HG03442 (cell line): ENCODE results near the gene ZBED2.

ENCODE experiments used
- ATAC-seq: cut with Tn5 transposase; IDR thresholded peaks from one replicate; pipeline ENCODE4 v1.9.1; 2021; ENCODE audit warnings: mild to moderate bottlenecking, moderate library complexity; ENCODE audit not compliant: unreplicated experiment

The ZBED2 gene

GRCh38 chr3:111604119-111604518 is 9.0 kb upstream of the ZBED2 start:
- ATAC-seq, result peak; percentile 16

GRCh38 chr3:111603679-111604078 is 8.5 kb upstream of the ZBED2 start:
- ATAC-seq, result peak; percentile 45

- ATAC-seq, result no peak
Observed at GRCh38 chr3:111601810-111602209, 6.7 kb upstream of the ZBED2 start.

- no peak for ATAC-seq
Observed at GRCh38 chr3:111598552-111598951, 3.4 kb upstream of the ZBED2 start.

GRCh38 chr3:111598139-111598538 is 3.0 kb upstream of the ZBED2 start:
- no peak for ATAC-seq

- no peak for ATAC-seq
Observed at GRCh38 chr3:111596328-111596727, 1.2 kb upstream of the ZBED2 start.

GRCh38 chr3:111594781-111595180 is 365 bp downstream of the ZBED2 start:
- no peak for ATAC-seq

GRCh38 chr3:111594205-111594604 is 941 bp downstream of the ZBED2 start:
- peak; percentile 65 for ATAC-seq

- peak; percentile 2 for ATAC-seq
Observed at GRCh38 chr3:111593666-111594065, 1.5 kb downstream of the ZBED2 start.

GRCh38 chr3:111592936-111593335 is 2.2 kb downstream of the ZBED2 start:
- ATAC-seq, result no peak

GRCh38 chr3:111592143-111592542 is 3.0 kb downstream of the ZBED2 start:
- ATAC-seq, result no peak

- ATAC-seq, result no peak
Observed at GRCh38 chr3:111591555-111591954, 3.6 kb downstream of the ZBED2 start.

- ATAC-seq, result no peak
Observed at GRCh38 chr3:111590143-111590491, 5.0 kb downstream of the ZBED2 start.

- no peak for ATAC-seq
Observed at GRCh38 chr3:111589303-111590142, 5.6 kb downstream of the ZBED2 start.

GRCh38 chr3:111588527-111588926 is 6.6 kb downstream of the ZBED2 start:
- no peak for ATAC-seq

GRCh38 chr3:111585217-111585616 is 9.9 kb downstream of the ZBED2 start:
- no peak for ATAC-seq

- ATAC-seq, result no peak
Observed at GRCh38 chr3:111584744-111585143, 10.4 kb downstream of the ZBED2 start.

- no peak for ATAC-seq
Observed at GRCh38 chr3:111582120-111582474, 13.0 kb downstream of the ZBED2 start.

- ATAC-seq, result no peak
Observed at GRCh38 chr3:111581403-111582119, 13.6 kb downstream of the ZBED2 start.

GRCh38 chr3:111579495-111579894 is 15.7 kb downstream of the ZBED2 start:
- ATAC-seq, result no peak

- ATAC-seq, result no peak
Observed at GRCh38 chr3:111578867-111579266, 16.3 kb downstream of the ZBED2 start.
